ENCODE data around the gene TRIM42. TPM values are rescaled to one million over a fixed set of nuclear protein-coding genes. Genes with fewer than 3 reads are reported as not detected.

TRIM42 gene
- total and polyA plus RNA-seq, 2 donors (not counting 1 experiment from before 2014, with no cell fraction given) = not detected

GRCh38 chr3:140636406-140637138 lies 41.3 kb upstream of the TRIM42 start:
- H3K79me2 ChIP-seq (ENCODE audit: control insufficient read depth, insufficient read depth, low read length) = no peaks in the 10 kb centered on the region
- H3K27me3 Mint-ChIP-seq = peaks cover 5% of the 10 kb centered on the region
- TF ChIP-seq EZH2 (IDR thresholded peaks at IDR 0.05; ENCODE audit: borderline replicate concordance, insufficient read depth, low read depth, low read length, poor library complexity, severe bottlenecking) = no peak
- TF ChIP-seq, protein P1, sequence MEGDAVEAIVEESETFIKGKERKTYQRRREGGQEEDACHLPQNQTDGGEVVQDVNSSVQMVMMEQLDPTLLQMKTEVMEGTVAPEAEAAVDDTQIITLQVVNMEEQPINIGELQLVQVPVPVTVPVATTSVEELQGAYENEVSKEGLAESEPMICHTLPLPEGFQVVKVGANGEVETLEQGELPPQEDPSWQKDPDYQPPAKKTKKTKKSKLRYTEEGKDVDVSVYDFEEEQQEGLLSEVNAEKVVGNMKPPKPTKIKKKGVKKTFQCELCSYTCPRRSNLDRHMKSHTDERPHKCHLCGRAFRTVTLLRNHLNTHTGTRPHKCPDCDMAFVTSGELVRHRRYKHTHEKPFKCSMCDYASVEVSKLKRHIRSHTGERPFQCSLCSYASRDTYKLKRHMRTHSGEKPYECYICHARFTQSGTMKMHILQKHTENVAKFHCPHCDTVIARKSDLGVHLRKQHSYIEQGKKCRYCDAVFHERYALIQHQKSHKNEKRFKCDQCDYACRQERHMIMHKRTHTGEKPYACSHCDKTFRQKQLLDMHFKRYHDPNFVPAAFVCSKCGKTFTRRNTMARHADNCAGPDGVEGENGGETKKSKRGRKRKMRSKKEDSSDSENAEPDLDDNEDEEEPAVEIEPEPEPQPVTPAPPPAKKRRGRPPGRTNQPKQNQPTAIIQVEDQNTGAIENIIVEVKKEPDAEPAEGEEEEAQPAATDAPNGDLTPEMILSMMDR (IDR thresholded peaks at IDR 0.05) = no peak
- no peaks in the 10 kb centered on the region for H3K9me3 ChIP-seq (ENCODE audit: control extremely low read depth in 1 of 3, control insufficient read depth in 2 of 3, insufficient read depth in 1 of 3, low read length in 2 of 3)
- no peak for ATAC-seq (ENCODE audit: low read depth)
- H3K4me2 ChIP-seq (replicated peaks; ENCODE audit: low read depth, low read length, poor library complexity, severe bottlenecking) = no peak overlapping the region
- no peak for DNase-seq
- H2AFZ ChIP-seq (ENCODE audit: insufficient read depth, low read depth, low read length, poor library complexity, severe bottlenecking) = no peak overlapping the region
- H3K27ac ChIP-seq (ENCODE audit: low read length in 2 of 2) = no peak overlapping the region
- H3K4me1 ChIP-seq (ENCODE audit: control insufficient read depth in 2 of 2, insufficient read depth in 2 of 2, low read length in 2 of 2) = no peaks in the 10 kb centered on the region
- no peaks in the 10 kb centered on the region for H3K9me3 Mint-ChIP-seq (ENCODE audit: insufficient read depth)
- H4K20me1 ChIP-seq (ENCODE audit: control insufficient read depth, insufficient read depth, low read length, poor library complexity, severe bottlenecking) = no peaks in the 10 kb centered on the region
- intact Hi-C loops (cut with micrococcal nuclease) = no loop called here
- no peak overlapping the region for H3K4me3 ChIP-seq (ENCODE audit: control extremely low read depth in 1 of 5, extremely low read depth in 1 of 5, insufficient read depth in 1 of 5, low read depth in 2 of 5, low read length in 4 of 5)
- no peak overlapping the region for H3K4me3 Mint-ChIP-seq
- CTCF ChIA-PET = no interaction called here
- H3K27ac Mint-ChIP-seq = no peak overlapping the region
- POLR2A ChIA-PET = no interaction called here
- 69% methylated on average over 3 of the region's 6 CpGs for WGBS (ENCODE audit: insufficient coverage)
- H3K27me3 ChIP-seq (replicated peaks in 1 of 4; ENCODE audit: control extremely low read depth in 1 of 4, control insufficient read depth in 3 of 4, insufficient read depth in 4 of 4, low read length in 3 of 4) = no peaks in the 10 kb centered on the region
- H3K36me3 ChIP-seq (replicated peaks in 1 of 2; ENCODE audit: control extremely low read depth in 1 of 2, control insufficient read depth in 1 of 2, extremely low read depth in 1 of 2, insufficient read depth in 2 of 2, low read length in 1 of 2) = no peaks in the 10 kb centered on the region
- H3K4me1 Mint-ChIP-seq = no peaks in the 10 kb centered on the region
- H3K9ac ChIP-seq (ENCODE audit: low read length) = no peak overlapping the region

DNA sequence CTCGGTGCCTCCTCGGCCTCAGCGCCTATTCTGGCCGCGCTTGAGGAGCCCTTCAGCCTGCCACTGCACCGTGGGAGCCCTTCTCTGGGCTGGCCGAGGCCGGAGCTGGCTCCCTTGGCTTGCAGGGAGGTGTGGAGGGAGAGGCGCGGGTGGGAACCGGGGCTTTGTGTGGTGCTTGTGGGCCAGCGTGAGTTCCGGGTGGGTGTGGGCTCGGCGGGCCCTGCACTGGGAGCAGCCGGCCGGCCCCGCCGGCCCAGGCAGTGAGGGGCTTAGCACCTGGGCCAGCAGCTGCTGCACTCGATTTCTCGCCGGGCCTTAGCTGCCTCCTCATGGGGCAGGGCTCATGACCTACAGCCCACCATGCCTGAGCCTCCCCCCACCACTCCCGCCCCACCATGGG lies 26.6 kb upstream of the TRIM42 start:
- no peak overlapping the region for H3K4me2 ChIP-seq (replicated peaks; ENCODE audit: low read depth, low read length, poor library complexity, severe bottlenecking)
- H3K79me2 ChIP-seq (ENCODE audit: control insufficient read depth, insufficient read depth, low read length) = no peaks in the 10 kb centered on the region
- H3K9me3 ChIP-seq (ENCODE audit: control extremely low read depth in 1 of 3, control insufficient read depth in 2 of 3, insufficient read depth in 1 of 3, low read length in 2 of 3) = no peaks in the 10 kb centered on the region
- H3K9me3 Mint-ChIP-seq (ENCODE audit: insufficient read depth) = no peaks in the 10 kb centered on the region
- no peaks in the 10 kb centered on the region for H3K36me3 ChIP-seq (replicated peaks in 1 of 2; ENCODE audit: control extremely low read depth in 1 of 2, control insufficient read depth in 1 of 2, extremely low read depth in 1 of 2, insufficient read depth in 2 of 2, low read length in 1 of 2)
- no peak overlapping the region for H3K4me3 ChIP-seq (ENCODE audit: control extremely low read depth in 1 of 5, extremely low read depth in 1 of 5, insufficient read depth in 1 of 5, low read depth in 2 of 5, low read length in 4 of 5)
- no peaks in the 10 kb centered on the region for H3K4me1 Mint-ChIP-seq
- ATAC-seq (ENCODE audit: low read depth) (no peak), DNase-seq (no peak)
- TF ChIP-seq EZH2 (IDR thresholded peaks at IDR 0.05; ENCODE audit: borderline replicate concordance, insufficient read depth, low read depth, low read length, poor library complexity, severe bottlenecking) = no peak
- TF ChIP-seq, protein P1 (IDR thresholded peaks at IDR 0.05) = no peak
- intact Hi-C loops (cut with micrococcal nuclease) = no loop called here
- ChIA-PET POLR2A (no interaction called here), CTCF (no interaction called here)
- no peak overlapping the region for H3K4me3 Mint-ChIP-seq
- 95% methylated on average over 22 of the region's 23 CpGs for WGBS (ENCODE audit: insufficient coverage)
- H2AFZ ChIP-seq (ENCODE audit: insufficient read depth, low read depth, low read length, poor library complexity, severe bottlenecking) = no peak overlapping the region
- no peak overlapping the region for H3K27ac Mint-ChIP-seq
- no peak overlapping the region for H3K27ac ChIP-seq (ENCODE audit: low read length in 2 of 2)
- H3K27me3 ChIP-seq (replicated peaks in 1 of 4; ENCODE audit: control extremely low read depth in 1 of 4, control insufficient read depth in 3 of 4, insufficient read depth in 4 of 4, low read length in 3 of 4) = peaks cover 0 to 4% (median 1%) of the 10 kb centered on the region in 4 experiments
- no peak overlapping the region for H3K9ac ChIP-seq (ENCODE audit: low read length)
- no peaks in the 10 kb centered on the region for H4K20me1 ChIP-seq (ENCODE audit: control insufficient read depth, insufficient read depth, low read length, poor library complexity, severe bottlenecking)
- H3K27me3 Mint-ChIP-seq = peaks cover 18% of the 10 kb centered on the region
- H3K4me1 ChIP-seq (ENCODE audit: control insufficient read depth in 2 of 2, insufficient read depth in 2 of 2, low read length in 2 of 2) = no peaks in the 10 kb centered on the region

Measured in B cell (primary cell).